ENCODE results near the gene PARP3. TPM values are rescaled to one million over a fixed set of nuclear protein-coding genes. Genes with fewer than 3 reads are reported as not detected.
"Not testable (repeated sequence)": the region's sequence is repeated elsewhere in the genome, so short reads cannot be mapped to it uniquely, and the experiment has no call there.

Gene PARP3
- total RNA-seq (2014; rRNA removed; shearing (Covaris generic)) = 5.8 and 6.0 TPM in 2 replicates

DNA sequence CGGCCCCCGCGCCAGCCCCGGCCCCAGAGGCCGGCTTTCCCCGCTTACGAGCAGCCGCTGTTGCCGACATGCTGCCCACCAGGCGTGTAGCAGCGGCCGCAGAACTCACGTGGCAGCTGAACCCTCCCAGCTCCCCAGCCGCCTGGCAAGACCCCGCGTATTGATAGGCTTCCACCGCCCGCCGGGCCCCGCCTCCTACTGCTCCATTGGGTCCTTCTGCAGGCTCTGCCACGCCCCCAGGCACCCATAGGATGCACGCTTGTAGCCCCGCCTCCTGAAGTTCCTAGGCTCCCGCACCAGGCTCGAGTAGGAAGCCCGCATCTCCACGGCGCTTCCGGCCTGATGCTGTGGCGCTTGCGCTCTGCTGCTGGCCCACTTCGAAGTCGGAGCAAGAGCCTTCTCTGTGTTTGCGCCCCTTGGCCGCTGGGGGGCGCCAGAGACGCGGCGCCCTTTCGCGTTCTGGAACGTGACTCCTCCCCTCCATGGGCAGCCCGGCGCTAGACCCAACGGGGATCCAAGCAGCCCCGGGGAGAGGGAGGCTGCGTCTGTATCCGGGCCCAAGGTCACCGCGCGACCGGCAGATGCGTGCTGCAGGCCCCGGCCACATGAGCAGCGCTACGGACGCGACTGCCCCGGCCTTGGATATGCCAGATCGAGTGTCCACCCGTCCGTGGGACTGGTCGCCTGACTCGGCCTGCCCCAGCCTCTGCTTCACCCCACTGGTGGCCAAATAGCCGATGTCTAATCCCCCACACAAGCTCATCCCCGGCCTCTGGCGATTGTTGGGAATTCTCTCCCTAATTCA is at the start of gene PARP3, which contains the start of gene RRP9:
Gene PARP3 (plus strand): TSS at position 566 of the 805 bp plus-strand sequence. CDS start 993 bp downstream, outside the sequence.
Gene RRP9 (minus strand): TSS at position 107 of the 805 bp plus-strand sequence. CDS start 37 bp downstream, at position 70.
- peak; percentile 98 for DNase-seq (ENCODE audit: low spot score)

DNA sequence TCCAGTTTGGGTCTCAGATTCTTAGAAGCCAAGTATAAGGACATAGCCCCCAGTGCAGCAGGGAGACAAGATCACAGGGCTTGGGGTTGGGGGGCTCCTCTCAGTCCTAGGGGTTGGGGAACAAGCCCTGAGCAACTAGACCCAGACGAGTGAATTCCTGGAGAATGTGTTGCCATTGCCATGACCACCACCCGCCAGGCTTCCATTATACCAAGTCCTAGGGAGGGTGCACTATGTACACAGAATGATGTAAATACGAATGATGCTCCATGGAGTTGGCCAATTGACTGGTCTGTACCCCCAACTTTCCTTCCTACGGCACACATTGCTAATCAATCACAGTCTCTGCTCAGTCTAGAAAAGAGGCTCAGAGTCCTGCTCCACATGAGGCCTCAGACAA is 47.8 kb upstream of the PARP3 start:
- DNase-seq (ENCODE audit: low spot score) = no peak

DNA sequence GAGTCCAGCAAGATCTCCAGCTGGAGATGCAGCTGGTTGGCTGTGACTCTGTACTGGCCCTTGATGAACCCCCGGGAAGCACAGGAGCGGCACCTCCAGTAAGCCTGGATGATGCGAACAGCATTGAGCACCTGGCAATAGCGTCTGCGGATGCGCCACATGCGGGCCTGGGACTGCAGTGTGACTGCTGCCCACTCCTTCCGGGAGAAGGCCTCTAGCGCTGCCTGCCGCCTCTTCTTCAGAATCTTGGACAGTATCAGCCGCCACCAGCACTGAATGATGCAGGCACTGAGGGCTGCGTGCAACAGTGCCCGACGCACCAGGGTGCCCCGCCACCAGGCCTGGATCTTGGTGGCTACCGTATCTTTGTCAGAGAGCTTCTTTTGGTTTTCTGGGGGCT is 47.2 kb upstream of the PARP3 start:
- no peak for DNase-seq (ENCODE audit: low spot score)

DNA sequence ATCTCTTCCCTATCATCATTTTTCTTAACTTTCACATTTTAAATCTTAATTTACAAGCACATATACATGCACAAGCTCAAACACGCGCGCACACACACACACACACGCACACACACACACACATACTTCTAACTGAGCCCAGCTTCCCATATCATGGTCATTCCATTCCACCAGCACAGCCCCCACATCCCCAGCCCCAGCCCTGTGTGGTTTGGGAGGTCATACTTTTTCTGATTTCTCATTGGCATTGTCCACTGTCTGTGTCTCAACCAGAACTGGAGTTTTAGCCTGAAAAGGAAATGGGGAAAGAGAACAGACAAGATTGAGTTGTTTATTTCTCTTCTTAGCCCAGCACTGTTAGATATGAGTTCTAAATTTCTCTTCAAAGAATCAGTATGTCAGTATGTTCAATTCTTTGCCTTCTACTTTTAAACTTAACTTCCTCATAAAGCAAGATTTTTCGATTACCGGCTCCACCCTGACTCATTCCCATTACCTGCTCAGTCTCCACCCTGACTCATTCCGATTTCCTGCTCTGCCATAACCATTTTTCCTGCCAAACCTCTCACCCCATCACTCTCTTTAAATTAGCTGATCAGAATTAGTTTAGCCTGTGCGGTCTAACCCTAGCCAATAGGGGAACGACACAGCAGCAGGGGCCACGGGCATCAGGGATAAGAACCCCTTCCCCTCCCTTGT is 45.4 kb upstream of the PARP3 start:
- DNase-seq (ENCODE audit: low spot score) = peak; percentile 61

DNA sequence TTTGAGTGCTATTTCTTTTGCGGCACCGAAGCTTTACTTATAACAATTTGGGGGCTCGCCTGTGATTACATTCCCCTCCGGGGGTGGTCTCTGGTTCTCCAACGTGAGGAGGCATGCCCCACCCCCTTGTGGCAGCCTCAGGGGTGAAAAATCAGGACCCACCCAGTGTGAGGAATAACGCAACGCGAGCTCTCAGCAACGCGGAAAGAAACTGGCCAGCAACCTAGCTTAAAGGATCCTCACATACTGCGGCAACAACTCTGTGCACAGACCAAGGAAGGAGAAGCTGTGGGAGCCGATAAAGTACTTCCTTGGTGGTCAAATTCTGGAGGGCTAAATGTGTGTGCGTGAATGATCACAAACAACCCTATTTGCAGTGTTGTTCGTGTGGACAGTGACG is 44.8 kb upstream of the PARP3 start:
- no peak for DNase-seq (ENCODE audit: low spot score)

DNA sequence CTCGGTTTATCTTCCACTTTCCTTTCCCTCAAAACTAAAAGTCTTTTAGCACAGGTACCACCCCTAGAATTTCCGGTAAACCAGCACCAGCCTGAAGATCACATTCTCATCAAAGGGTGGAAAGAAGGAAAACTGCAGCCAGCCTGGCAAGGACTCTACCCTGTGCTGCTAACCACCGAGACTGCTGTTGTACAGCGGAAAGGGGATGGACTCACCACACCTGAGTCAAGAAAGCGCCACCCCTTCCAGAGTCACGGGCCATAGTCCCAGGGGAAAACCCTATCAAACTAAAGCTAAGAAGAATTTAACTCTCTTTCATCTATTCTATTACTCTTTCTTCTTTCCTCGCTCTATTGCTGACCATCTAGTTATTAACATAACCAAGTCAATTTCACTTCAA is 42.1 kb upstream of the PARP3 start:
- DNase-seq (ENCODE audit: low spot score) = peak; percentile 77

DNA sequence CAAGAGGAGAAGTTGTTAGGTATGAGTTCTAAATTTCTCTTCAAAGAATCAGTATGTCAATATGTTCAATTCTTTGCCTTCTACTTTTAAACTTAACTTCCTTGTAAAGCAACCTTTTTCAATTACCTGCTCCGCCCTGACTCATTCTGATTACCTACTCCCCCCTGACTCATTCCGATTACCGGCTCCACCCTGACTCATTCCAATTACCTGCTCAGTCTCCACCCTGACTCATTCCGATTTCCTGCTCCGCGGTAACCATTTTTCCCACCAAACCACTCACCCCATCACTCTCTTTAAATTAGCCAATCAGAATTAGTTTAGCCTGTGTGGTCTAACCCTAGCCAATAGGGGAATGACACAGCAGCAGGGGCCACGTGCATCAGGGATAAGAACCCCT is 39.8 kb upstream of the PARP3 start:
- peak; percentile 73 for DNase-seq (ENCODE audit: low spot score)

DNA sequence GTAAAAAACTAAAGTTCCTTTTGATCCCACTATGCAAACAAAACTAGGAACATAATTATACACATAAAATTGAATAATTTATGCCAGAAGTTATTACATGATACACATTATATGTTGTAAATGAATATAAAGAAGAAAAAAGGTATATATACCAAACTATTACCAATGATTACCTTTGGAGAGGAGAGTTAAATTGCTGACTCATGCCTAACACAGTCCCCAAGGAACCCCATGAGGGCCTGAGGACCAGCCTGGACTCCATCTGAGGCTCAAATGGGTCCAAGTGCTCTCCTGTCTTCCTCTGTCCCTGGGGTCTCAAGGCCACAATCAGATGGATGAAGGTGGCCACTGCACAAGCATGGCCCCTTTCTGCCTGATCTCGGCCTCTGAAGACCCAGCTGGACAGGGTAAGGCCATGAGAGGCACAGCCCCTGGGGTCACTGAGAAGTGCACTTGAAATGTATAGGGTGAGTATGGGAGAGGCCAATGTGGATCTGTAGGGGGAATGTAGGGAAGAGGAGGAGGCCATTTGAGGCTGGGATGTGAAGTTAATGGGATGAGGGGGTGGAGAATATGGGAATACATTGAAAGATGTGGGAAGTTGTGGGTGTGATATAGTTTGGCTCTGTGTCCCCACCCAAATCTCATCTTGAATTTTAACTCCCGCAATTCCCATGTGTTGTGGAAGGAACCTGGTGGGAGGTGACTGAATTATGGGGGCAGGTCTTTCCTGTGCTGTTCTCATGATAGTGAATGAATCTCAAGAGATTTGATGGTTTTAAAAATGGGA is 37.9 kb upstream of the PARP3 start:
- no peak for DNase-seq (ENCODE audit: low spot score)

DNA sequence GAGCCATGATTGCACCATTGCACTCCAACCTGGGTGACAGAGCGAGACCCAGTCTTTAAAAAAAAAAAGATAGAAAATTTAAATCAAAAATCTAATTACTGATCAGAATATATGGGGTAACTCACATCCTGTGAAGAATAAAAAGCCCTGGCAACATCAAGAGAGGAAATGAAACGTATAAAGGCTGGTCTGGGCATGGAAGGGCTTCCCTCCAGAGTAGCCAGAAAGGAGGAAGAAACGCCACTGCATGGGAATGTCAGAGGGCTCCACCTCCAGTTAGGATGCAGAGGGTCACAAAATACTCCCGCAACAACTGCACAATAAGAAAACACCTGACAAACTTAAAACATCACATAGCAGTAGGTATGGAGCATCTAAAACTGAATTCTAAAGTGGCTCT is 34.1 kb upstream of the PARP3 start:
- no peak for DNase-seq (ENCODE audit: low spot score)

DNA sequence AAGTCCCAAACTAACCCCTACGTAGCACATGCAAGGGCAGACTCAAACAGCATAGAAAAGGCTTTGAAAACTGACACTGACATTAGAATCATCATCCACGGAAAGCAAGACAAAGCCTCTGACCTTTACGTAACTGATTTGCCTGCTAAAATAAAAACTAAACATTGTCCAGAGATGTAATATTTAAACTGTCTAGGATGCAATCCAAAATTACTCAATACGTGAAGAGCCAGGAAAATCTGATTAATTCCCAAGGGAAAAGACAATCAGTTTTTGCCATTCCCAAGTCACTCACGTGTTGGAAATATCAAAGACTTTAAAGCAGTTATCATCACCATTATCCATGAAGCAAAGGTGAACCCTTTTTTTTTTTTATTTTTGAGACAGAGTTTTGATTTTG is 25.7 kb upstream of the PARP3 start:
- no peak for DNase-seq (ENCODE audit: low spot score)

DNA sequence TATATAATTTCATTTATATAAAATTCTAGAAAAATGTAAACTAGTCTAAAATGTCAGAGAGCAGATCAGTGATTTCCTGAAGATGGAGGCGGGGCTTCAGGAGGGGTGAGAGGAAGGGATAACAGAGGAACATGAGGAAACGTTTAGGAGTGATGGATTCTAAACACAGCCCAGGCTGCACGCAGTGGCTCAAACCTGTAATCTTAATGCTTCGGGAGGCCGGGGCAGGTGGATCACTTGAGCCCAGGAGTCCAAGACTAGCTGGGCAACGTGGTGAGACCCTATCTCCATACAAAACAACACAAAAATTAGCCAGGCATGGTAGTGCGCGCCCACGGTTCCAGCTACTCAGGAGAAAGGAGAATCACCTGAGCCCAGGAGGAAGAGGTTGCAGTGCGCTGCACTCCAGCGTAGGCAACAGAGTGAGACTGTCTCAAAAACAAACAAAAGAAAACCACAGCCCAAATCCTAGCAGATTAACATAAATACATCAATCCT is 21.0 kb upstream of the PARP3 start:
- DNase-seq (ENCODE audit: low spot score) = no peak

DNA sequence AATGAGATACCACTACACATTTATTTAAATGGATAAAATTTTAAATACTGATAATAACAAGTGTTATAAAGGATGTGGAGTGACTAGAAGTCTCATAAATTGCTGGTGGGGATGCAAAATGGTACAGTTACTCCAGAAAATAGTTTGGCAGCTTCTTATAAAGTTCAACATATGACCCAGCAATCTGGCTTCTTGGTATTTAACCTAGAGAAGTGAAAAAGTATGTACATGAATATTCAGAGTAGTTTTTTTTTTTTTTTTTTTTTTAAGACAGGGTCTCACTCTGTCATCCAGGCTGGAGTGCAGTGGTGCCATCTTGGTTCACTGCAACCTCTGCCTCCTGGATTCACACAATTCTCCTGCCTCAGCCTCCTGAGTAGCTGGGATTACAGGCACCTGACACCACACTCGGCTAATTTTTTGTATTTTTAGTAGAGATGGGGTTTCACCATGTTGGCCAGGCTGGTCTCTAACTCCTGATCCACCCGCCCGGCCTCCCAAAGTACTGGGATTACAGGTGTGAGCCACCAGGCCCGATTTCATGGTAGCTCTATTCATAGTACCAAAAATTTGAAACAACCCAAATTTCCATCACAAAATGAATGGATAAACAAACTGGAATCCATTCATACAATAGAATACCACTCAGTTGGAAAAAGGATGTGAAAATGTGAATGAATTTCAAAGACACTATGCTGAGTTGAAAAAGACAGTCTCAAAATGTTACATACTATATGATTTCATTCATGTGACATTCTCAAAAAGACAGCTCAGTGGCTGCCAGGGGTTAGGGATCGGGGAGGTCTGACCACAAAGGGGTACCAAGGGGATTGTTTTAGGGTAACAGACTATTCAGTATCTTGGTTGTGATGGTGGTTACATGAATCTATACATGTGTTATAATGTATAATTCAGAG is 14.8 kb upstream of the PARP3 start:
- no peak for DNase-seq (ENCODE audit: low spot score)

DNA sequence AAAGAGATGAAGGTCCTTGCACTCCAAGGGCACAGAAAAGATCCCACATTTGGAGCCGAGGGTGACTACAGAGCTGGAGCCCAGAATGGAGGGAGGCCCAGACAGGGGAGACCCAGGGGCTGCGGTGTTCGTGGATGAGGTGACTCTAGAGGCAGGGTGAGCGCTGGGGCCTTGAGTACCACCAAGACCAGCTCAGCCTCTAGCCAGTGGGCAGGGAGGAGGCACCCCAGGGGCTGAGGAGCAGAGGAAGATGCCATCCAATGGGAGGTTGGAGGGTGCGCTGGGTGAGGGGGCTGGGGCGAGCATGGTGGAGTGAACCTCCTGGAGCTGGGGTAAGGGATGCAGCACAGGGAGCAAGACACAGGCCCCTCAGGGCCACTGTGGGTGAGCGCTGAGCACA is 13.7 kb upstream of the PARP3 start:
- DNase-seq (ENCODE audit: low spot score) = no peak

DNA sequence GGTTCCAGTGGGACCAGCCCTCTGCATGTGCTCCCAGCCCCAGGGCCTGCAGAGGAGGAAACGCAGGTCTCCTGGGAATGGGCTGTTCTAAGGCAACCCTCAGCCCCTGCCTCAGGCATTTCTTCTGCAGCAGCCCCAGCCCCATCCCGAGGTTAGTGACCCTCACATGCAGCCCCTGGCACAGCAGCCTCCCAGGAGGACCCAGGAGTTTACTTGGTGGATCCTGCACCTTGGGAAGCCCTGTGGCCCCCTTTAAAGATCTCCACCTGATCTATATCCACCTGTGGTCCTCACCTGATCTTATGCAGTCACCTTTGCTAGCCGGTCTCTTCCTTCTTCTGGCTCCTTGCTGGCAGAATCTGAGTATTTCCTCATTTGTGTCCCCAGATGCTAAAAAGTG is 13.2 kb upstream of the PARP3 start:
- DNase-seq (ENCODE audit: low spot score) = not testable (repeated sequence)

DNA sequence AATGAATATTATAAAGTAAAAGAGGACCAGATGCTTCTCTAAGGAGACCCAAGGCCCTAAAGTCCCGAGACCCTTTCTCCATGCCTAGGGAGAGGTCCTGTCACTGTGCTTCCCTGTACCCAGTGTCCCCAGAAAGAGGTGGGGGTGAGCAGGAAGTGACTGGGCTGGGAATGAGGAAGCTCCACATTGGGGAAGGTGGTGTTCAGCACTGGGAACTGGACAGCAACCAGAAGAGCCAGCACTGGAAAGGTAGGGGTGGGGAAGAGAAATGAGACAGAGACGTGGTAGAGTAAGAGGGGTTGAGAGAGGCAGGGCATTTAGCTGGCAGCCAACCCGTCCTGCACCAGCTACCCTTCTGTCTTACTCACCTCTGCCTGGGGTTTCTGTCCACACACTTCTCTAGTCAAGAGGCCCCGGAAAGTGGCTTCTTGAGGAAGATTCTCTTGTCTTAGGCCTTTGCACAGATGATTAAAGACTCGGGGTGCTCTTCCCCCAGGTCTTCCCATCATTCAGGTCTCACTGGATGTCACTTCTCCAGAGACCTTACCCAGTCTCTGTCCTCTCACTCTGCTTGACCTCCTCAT is 12.7 kb upstream of the PARP3 start:
- peak; percentile 18 for DNase-seq (ENCODE audit: low spot score)

DNA sequence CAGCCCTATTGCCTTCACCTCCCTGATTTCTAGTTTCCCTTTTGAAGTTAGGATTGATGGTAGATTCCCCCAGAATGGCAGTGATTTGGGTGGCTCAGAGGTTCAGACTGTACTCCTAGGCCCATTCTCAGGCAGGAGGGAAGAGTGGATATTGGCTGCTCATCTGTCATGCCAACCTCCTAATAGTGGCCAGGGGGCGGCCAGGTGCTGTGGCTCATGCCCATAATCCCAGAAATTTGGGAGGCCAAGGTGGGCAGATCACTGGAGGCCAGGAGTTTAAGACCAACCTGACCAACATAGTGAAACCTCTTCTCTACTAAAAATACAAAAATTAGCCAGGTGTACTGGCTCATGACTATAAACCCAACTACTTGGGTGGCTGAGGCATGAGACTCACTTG is 11.7 kb upstream of the PARP3 start:
- no peak for DNase-seq (ENCODE audit: low spot score)

DNA sequence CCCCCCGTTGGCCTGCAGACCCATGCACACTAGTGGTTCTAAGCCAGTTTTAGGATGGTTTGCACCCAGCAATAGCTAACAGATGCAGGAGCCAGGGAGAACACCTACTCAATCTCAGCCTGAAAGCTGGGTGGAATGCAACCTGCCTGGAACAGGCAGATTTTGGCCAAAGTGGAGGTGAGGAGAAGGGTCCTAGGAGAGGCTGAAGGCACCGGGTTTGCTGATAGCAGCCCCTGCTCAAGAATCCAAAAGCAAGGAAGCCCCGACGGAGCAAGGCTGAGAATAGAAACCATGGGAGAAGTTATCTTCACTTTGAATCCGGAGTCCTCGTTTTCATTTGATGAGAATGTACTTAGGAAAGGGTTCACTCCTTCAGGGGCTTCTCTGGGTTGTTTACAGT is 10.4 kb upstream of the PARP3 start:
- no peak for DNase-seq (ENCODE audit: low spot score)

DNA sequence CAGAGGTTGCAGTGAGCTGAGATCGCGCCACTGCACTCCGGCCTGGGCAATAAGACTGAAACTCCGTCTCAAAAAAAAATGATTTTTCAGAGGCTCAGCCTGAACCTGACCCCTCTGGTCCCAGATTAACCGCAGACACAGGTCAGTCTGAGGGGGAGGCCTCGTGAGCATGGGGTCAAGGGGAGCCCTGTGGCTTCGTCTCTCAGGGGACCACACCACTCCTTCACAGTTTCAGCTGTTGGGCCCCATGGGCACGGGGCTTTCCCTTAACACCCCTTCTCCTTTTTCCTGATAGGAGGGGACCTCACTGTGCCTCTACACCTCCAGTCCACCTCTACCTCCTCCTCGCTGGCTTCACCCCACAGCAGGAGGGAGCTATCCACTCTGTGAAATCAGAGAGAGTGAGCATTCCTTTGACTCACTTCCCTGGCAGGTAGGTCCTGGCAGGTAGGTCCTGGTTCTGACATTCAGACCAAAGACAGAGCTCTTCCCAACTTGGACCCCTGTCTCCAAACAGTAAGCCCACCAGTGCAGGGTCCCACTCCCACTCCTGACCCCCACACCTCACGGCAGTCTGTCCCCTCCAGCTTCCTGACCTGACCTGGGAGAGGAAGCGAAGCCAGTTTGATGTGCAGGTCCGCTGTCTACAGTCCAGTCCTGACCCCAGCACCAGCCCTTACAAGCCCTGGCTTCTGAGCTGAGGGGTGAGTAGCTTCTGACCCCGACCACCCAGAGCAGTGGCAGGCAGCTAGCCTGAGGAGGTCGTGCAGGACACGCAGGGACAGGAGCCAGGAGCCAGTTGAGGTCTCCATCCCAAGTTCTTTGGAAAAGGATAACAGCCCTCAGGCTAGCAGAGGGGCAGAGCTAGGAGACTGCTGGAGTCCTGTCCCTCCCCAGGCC is 9.4 kb upstream of the PARP3 start:
- no peak for DNase-seq (ENCODE audit: low spot score)

DNA sequence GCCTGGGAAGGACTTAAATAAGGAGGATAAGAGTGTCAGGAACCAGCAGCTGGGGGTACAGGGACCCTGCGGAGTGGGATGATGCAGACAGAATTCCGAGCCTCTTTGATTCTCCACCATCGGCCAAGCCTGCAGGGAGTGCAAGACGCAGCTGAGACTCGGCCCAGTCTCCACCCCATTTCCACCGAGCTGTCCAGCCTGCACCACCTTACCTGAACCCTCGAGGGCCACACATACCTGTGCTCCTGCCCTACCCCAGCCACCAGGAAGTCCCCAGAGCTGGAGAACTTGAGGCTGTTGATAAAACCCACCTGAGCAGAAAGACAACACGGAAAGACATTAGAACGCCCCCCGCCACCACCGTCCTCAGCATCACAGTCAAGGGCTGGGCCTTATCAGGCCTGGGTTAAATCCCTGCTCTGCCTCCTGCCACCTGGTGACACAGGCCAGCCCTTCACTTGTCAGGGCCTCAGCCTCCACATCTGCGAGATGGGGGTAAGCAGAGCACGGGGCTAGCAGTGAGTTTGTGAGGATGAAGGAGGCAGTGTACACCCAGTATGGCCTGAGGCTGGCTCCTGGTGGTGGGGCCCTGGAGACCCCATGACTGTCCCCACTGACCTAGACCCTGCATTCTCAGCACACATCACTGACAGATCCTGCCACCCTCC is 8.6 kb upstream of the PARP3 start:
- no peak for DNase-seq (ENCODE audit: low spot score)

Data from HT-29 (cell line).